Measurements from ENCODE around the gene NFYC. TPM values are rescaled to one million over a fixed set of nuclear protein-coding genes. Genes with fewer than 3 reads are reported as not detected.

The NFYC gene
- total and polyA plus RNA-seq, 7 donors, result 38.0 to 53.5 (median 41.8) TPM

DNA sequence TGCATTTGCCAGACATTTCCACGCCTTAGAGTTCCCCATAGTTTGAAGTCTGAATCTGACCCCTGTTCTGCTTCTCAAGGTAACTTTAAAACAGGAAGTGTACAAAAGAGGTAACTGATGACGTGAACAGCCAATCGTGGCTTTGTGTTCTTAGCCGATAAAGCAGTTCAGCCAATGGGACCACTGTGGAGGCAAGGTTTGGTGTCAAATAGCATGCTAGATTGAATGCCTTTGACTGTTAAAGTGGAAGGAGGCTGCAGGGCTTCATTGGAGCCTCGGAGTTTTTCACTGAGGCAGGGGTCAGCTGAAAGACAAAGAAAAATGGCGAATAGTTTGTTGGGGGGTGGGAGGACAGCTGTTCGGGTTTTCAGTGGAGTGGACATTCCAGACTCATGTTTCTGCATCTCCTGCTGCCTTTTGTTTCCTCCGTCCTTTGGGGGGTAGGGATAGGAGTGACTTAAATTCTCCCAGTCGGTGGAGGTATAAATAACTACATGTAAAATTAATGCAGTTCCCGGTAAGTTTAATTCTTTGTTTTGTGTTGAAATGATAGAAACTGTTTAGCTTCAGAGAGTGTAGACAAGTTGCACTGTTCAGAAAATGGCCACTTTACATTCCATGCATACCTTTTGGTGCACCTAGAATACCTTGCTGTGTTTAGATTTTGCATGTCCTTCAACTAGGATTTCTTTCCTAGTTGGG is 17.7 kb downstream of the NFYC start:
- Histone ChIP-seq H3K4me3 (peak overlapping the region; percentile 40 to 55 (median 49)), H3K27me3 (no peaks in the 10 kb centered on the region), H3K27ac (peak overlapping the region; percentile 74 to 85 (median 78)), H3K36me3 (no peaks in the 10 kb centered on the region), H3K4me1 (peaks cover 0 to 70% (median 59%) of the 10 kb centered on the region in 4 donors), H3K9me3 (no peaks in the 10 kb centered on the region)
- TF ChIP-seq EP300 (IDR thresholded peaks at IDR 0.05) (no peak), POLR2A (IDR thresholded peaks at IDR 0.05) (peak in 1 of 2 donors; percentile 85), POLR2AphosphoS5 (IDR thresholded peaks at IDR 0.05) (peak; percentile 24 to 83 (median 70)), CTCF (IDR thresholded peaks at IDR 0.05) (no peak)
- intact Hi-C loops (cut with DNase I), result loop anchor here (2.0 kb wide), 1 partner anchor 16 kb away; no protein-coding TSS in a partner anchor
- DNase-seq, result peak; percentile 91
- 1% methylated on average over 10 of the region's 10 CpGs for WGBS, 2 donors

GRCh38 chr1:40709802-40710278 is 18.3 kb downstream of the NFYC start:
- H3K9me3 ChIP-seq, result no peaks in the 10 kb centered on the region
- peak overlapping the region; percentile 74 to 85 (median 78) for H3K27ac ChIP-seq
- H3K36me3 ChIP-seq, result no peaks in the 10 kb centered on the region
- TF ChIP-seq EP300 (IDR thresholded peaks at IDR 0.05) (no peak), CTCF (IDR thresholded peaks at IDR 0.05) (no peak), POLR2AphosphoS5 (IDR thresholded peaks at IDR 0.05) (no peak), POLR2A (IDR thresholded peaks at IDR 0.05) (no peak)
- no peak for DNase-seq
- no peaks in the 10 kb centered on the region for H3K27me3 ChIP-seq
- H3K4me3 ChIP-seq, result peak overlapping the region; percentile 40 to 55 (median 49)
- intact Hi-C loops (cut with DNase I), result loop anchor here (2.0 kb wide), 1 partner anchor 17 kb away; no protein-coding TSS in a partner anchor
- WGBS, 2 donors, result 5 to 18% methylated on average over 3 of the region's 3 CpGs
- peaks cover 0 to 65% (median 59%) of the 10 kb centered on the region in 4 donors for H3K4me1 ChIP-seq

- intact Hi-C loops (cut with DNase I), result no loop called here
- H3K36me3 ChIP-seq, result no peaks in the 10 kb centered on the region
- H3K27me3 ChIP-seq, result no peaks in the 10 kb centered on the region
- peaks cover 0 to 64% (median 55%) of the 10 kb centered on the region in 4 donors for H3K4me1 ChIP-seq
- 7 to 40% methylated on average over 7 of the region's 7 CpGs for WGBS, 2 donors
- H3K4me3 ChIP-seq, result peak overlapping the region in 3 of 4 donors; percentile 46 to 55 (median 52)
- peak overlapping the region; percentile 74 to 85 (median 78) for H3K27ac ChIP-seq
- no peaks in the 10 kb centered on the region for H3K9me3 ChIP-seq
- DNase-seq, result no peak
- TF ChIP-seq EP300 (IDR thresholded peaks at IDR 0.05) (no peak), CTCF (IDR thresholded peaks at IDR 0.05) (no peak), POLR2AphosphoS5 (IDR thresholded peaks at IDR 0.05) (no peak), POLR2A (IDR thresholded peaks at IDR 0.05) (no peak)
These were observed 19.2 kb downstream of the NFYC start for GRCh38 chr1:40710581-40711315.

DNA sequence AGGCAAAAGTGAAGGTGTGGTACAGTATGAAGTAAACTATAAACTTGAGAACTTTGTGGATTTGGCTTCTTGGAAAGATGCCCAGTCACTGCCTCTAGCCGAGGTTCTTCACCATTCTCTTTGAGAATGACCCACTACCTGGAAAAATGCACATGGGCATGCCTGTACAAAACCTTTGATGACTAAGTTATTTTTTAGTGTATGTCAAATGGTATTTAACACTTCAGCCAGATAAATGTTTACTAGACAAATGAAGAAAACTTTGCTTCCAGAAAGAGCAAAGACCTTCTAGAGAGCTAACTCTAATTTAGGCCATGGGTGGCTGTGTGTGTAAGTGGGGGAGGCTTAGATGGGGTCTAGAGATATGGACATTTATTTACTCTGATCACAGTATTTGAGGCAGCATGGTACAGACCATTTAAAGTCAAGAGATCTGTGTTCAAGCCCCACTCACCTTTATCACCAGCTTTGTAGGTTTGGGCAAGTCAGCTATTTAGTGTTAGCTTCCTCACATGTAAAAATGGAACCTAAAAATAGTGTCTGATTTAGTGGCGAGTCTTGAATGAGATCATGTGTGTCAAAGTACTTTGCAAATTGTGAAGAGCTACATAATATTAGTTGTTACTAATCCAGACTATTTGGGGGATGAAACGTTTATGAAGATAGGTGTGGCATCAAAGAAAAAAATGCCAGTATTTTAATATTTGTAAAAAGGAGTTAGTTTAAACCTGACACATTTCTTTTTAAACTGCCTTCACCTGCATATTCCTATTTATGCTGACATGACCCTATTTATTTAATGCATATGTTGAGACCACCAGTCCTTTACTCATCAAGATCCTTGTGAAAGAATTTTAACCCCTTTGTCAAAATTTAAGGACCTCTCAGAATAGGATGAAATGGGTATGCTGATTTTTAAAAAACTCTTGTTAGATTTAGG is 20.2 kb downstream of the NFYC start:
- TF ChIP-seq EP300 (IDR thresholded peaks at IDR 0.05) (no peak), POLR2A (IDR thresholded peaks at IDR 0.05) (no peak)
- 8 to 12% methylated on average over 3 of the region's 3 CpGs for whole genome bisulfite sequencing, 2 donors
- H3K27me3 ChIP-seq, result no peaks in the 10 kb centered on the region
- intact Hi-C loops (cut with DNase I), result no loop called here
- no peak for DNase-seq
- peaks cover 0 to 74% (median 60%) of the 10 kb centered on the region in 4 donors for H3K4me1 ChIP-seq
- H3K36me3 ChIP-seq, result no peaks in the 10 kb centered on the region
- peak overlapping the region in 3 of 4 donors; percentile 46 to 55 (median 52) for H3K4me3 ChIP-seq
- H3K27ac ChIP-seq, result peak overlapping the region; percentile 74 to 85 (median 78)
- no peaks in the 10 kb centered on the region for H3K9me3 ChIP-seq

All from sigmoid colon (tissue), 7 donors.